Osteocyte (in vitro differentiated cells): ENCODE results near the gene HS3ST2. TPM values are rescaled to one million over a fixed set of nuclear protein-coding genes. Genes with fewer than 3 reads are reported as not detected.

Source experiments
- DNase-seq: peaks from one replicate; pipeline ENCODE4 v3.0.0; 2021; ENCODE audit warnings: mixed read lengths; ENCODE audit not compliant: unreplicated experiment; ENCODE audit errors: extremely low spot score
- H3K27ac Mint-ChIP-seq: one replicate; pipeline ENCODE4 v1.8.0; 2021; ENCODE audit warnings: mild to moderate bottlenecking, mixed read lengths; ENCODE audit not compliant: unreplicated experiment
- H3K27me3 Mint-ChIP-seq: one replicate; pipeline ENCODE4 v1.8.0; 2021; ENCODE audit warnings: mixed read lengths; ENCODE audit not compliant: unreplicated experiment
- H3K36me3 Mint-ChIP-seq: one replicate; pipeline ENCODE4 v1.8.0; 2021; ENCODE audit warnings: mixed read lengths; ENCODE audit not compliant: unreplicated experiment
- H3K4me1 Mint-ChIP-seq: one replicate; pipeline ENCODE4 v1.8.0; 2021; ENCODE audit warnings: mixed read lengths; ENCODE audit not compliant: unreplicated experiment
- H3K4me3 Mint-ChIP-seq: one replicate; pipeline ENCODE4 v1.8.0; 2021; ENCODE audit warnings: mild to moderate bottlenecking, moderate library complexity, mixed read lengths; ENCODE audit not compliant: unreplicated experiment
- H3K9me3 Mint-ChIP-seq: one replicate; pipeline ENCODE4 v1.8.0; 2021; ENCODE audit warnings: mixed read lengths; ENCODE audit not compliant: unreplicated experiment
- CTCF ChIP-seq: fragments of 200-600 bp; sonication (generic); IDR thresholded peaks from 2 replicates; pipeline ENCODE4 v1.5.0; 2021; ENCODE audit warnings: antibody characterized with exemption, mild to moderate bottlenecking, moderate library complexity
- total RNA-seq: library from RNA; stranded (reverse); gene quantifications from 2 replicates; pipeline ENCODE4 v1.2.1, GENCODE V29; 2021

The HS3ST2 gene
- total RNA-seq, 1 donor from 2014 or later, result not detected

GRCh38 chr16:22871861-22872260 lies 57.9 kb downstream of the HS3ST2 start:
- Mint-ChIP-seq H3K9me3 (no peaks in the 10 kb centered on the region), H3K4me3 (no peak overlapping the region), H3K27ac (no peak overlapping the region), H3K4me1 (no peaks in the 10 kb centered on the region), H3K36me3 (no peaks in the 10 kb centered on the region), H3K27me3 (no peaks in the 10 kb centered on the region)
- no peak for TF ChIP-seq CTCF
- peak; percentile 48 for DNase-seq

GRCh38 chr16:22874394-22874793 lies 60.4 kb downstream of the HS3ST2 start:
- TF ChIP-seq CTCF, result no peak

GRCh38 chr16:22878955-22879354 lies 65.0 kb downstream of the HS3ST2 start:
- no peak for TF ChIP-seq CTCF
- H3K4me1 Mint-ChIP-seq, result no peaks in the 10 kb centered on the region

More at GRCh38 chr16:22874394-22874793, 60.4 kb downstream of the HS3ST2 start:
- Mint-ChIP-seq H3K36me3 (no peaks in the 10 kb centered on the region), H3K27ac (no peak overlapping the region), H3K9me3 (no peaks in the 10 kb centered on the region), H3K4me3 (no peak overlapping the region), H3K27me3 (no peaks in the 10 kb centered on the region), H3K4me1 (no peaks in the 10 kb centered on the region)
- DNase-seq, result peak; percentile 59

GRCh38 chr16:22879466-22879865 lies 65.5 kb downstream of the HS3ST2 start:
- no peaks in the 10 kb centered on the region for H3K27me3 Mint-ChIP-seq
- no peaks in the 10 kb centered on the region for H3K9me3 Mint-ChIP-seq
- H3K27ac Mint-ChIP-seq, result no peak overlapping the region
- H3K4me3 Mint-ChIP-seq, result no peak overlapping the region
- no peak for DNase-seq
- no peaks in the 10 kb centered on the region for H3K36me3 Mint-ChIP-seq
- H3K4me1 Mint-ChIP-seq, result no peaks in the 10 kb centered on the region
- TF ChIP-seq CTCF, result no peak

More at GRCh38 chr16:22878955-22879354, 65.0 kb downstream of the HS3ST2 start:
- Mint-ChIP-seq H3K27me3 (no peaks in the 10 kb centered on the region), H3K9me3 (no peaks in the 10 kb centered on the region), H3K27ac (no peak overlapping the region), H3K4me3 (no peak overlapping the region), H3K36me3 (no peaks in the 10 kb centered on the region)
- no peak for DNase-seq

GRCh38 chr16:22882981-22883380 lies 69.0 kb downstream of the HS3ST2 start:
- Mint-ChIP-seq H3K4me1 (no peaks in the 10 kb centered on the region), H3K27ac (no peak overlapping the region), H3K36me3 (no peaks in the 10 kb centered on the region), H3K4me3 (no peak overlapping the region), H3K27me3 (no peaks in the 10 kb centered on the region), H3K9me3 (no peaks in the 10 kb centered on the region)
- TF ChIP-seq CTCF, result no peak
- DNase-seq, result no peak
